ENCODE results near the gene NSMF.

Gene NSMF

GRCh38 chr9:137448602-137448962, 10.6 kb downstream of the NSMF start:
- DNase-seq (ENCODE audit: low read depth in 1 of 2, low spot score in 1 of 2) = no peak

- DNase-seq (ENCODE audit: low read depth in 1 of 2, low spot score in 1 of 2) = no peak
Measured at GRCh38 chr9:137447722-137448601, 11.2 kb downstream of the NSMF start.

GRCh38 chr9:137446851-137447471, 12.2 kb downstream of the NSMF start:
- no peak for DNase-seq (ENCODE audit: low read depth in 1 of 2, low spot score in 1 of 2)

- no peak for DNase-seq (ENCODE audit: low read depth in 1 of 2, low spot score in 1 of 2)
Measured at GRCh38 chr9:137445930-137446431, 13.2 kb downstream of the NSMF start.

GRCh38 chr9:137445275-137445807, 13.8 kb downstream of the NSMF start:
- peak; percentile 72 to 81 for DNase-seq (ENCODE audit: low read depth in 1 of 2, low spot score in 1 of 2)

GRCh38 chr9:137444106-137444790, 14.9 kb downstream of the NSMF start:
- no peak for DNase-seq (ENCODE audit: low read depth in 1 of 2, low spot score in 1 of 2)

GRCh38 chr9:137441935-137442321, 17.2 kb downstream of the NSMF start:
- DNase-seq (ENCODE audit: low read depth in 1 of 2, low spot score in 1 of 2) = no peak

GRCh38 chr9:137441289-137441934, 17.7 kb downstream of the NSMF start, which contains the start of gene ENTPD8:
TSS of gene ENTPD8 (minus strand) at chr9:137441357. CDS start at chr9:137438285, 3,072 bp downstream.
- DNase-seq (ENCODE audit: low read depth in 1 of 2, low spot score in 1 of 2) = no peak

GRCh38 chr9:137439158-137439714, 19.9 kb downstream of the NSMF start:
- no peak for DNase-seq (ENCODE audit: low read depth in 1 of 2, low spot score in 1 of 2)

- no peak for DNase-seq (ENCODE audit: low read depth in 1 of 2, low spot score in 1 of 2)
Measured at GRCh38 chr9:137438591-137439157, 20.5 kb downstream of the NSMF start.

- no peak for DNase-seq (ENCODE audit: low read depth in 1 of 2, low spot score in 1 of 2)
Measured at GRCh38 chr9:137437691-137438590, 21.2 kb downstream of the NSMF start.

- DNase-seq (ENCODE audit: low read depth in 1 of 2, low spot score in 1 of 2) = no peak
Measured at GRCh38 chr9:137436761-137437600, 22.2 kb downstream of the NSMF start.

- no peak for DNase-seq (ENCODE audit: low read depth in 1 of 2, low spot score in 1 of 2)
Measured at GRCh38 chr9:137435980-137436760, 23.0 kb downstream of the NSMF start.

- DNase-seq (ENCODE audit: low read depth in 1 of 2, low spot score in 1 of 2) = no peak
Measured at GRCh38 chr9:137435381-137435891, 23.7 kb downstream of the NSMF start.

- no peak for DNase-seq (ENCODE audit: low read depth in 1 of 2, low spot score in 1 of 2)
Measured at GRCh38 chr9:137434498-137435380, 24.4 kb downstream of the NSMF start.

GRCh38 chr9:137433916-137434431, 25.2 kb downstream of the NSMF start:
- DNase-seq (ENCODE audit: low read depth in 1 of 2, low spot score in 1 of 2) = no peak

All from stimulated activated CD4-positive, alpha-beta T cell treated with anti-CD3 and anti-CD28 coated beads, Interleukin-15, amount 100 ng/mL, for 1 hour (primary cell).